Esophagus (tissue), 2 donors: ENCODE data around the gene KPNA1. TPM values are rescaled to one million over a fixed set of nuclear protein-coding genes. Genes with fewer than 3 reads are reported as not detected.

ENCODE experiments used
- H3K27ac ChIP-seq, 2 donors: one replicate each; pipeline ENCODE4 v1.5.1; 2013; ENCODE audit warnings: low read depth in 2 of 2, mild to moderate bottlenecking in 2 of 2, inconsistent platforms in 1 of 2, low read length in 1 of 2, moderate library complexity in 1 of 2
- H3K27me3 ChIP-seq, 2 donors: one replicate each; pipeline ENCODE4 v1.6.1; 2013; ENCODE audit warnings: low read length in 2 of 2, control low read depth in 1 of 2, mild to moderate bottlenecking in 1 of 2; ENCODE audit not compliant: insufficient read depth in 2 of 2, control insufficient read depth in 1 of 2
- H3K36me3 ChIP-seq, 2 donors: one replicate each; pipeline ENCODE4 v1.6.1; 2013; ENCODE audit warnings: low read length in 1 of 2; ENCODE audit not compliant: control insufficient read depth in 2 of 2, insufficient read depth in 2 of 2
- H3K4me1 ChIP-seq, 2 donors: one replicate each; pipeline ENCODE4 v1.6.1; 2013; ENCODE audit warnings: low read length in 1 of 2; ENCODE audit not compliant: control insufficient read depth in 2 of 2, insufficient read depth in 2 of 2
- H3K4me3 ChIP-seq, 2 donors: one replicate each; pipeline ENCODE4 v1.5.1; 2013; ENCODE audit warnings: low read length in 2 of 2, mild to moderate bottlenecking in 2 of 2, low read depth in 1 of 2, moderate library complexity in 1 of 2
- H3K9me3 ChIP-seq, 2 donors: one replicate each; pipeline ENCODE4 v1.6.1; 2013; ENCODE audit warnings: mild to moderate bottlenecking in 2 of 2, low read depth in 1 of 2, low read length in 1 of 2, moderate library complexity in 1 of 2; ENCODE audit not compliant: control insufficient read depth in 2 of 2, insufficient read depth in 1 of 2
- WGBS, 2 donors: extraction: QIAGEN DNeasy Blood & Tissue Kit; methylation state at CpG; one replicate each; pipeline ENCODE4 v1.1.7; 2013; 5-methylcytosine and 5-hydroxymethylcytosine counted together
- polyA plus RNA-seq, 2 donors: library from polyadenylated mRNA; stranded (reverse); fragments of 200-250 nt; gene quantifications; one replicate each; pipeline ENCODE4 v1.2.3, GENCODE V29; 2013
- donor health status: healthy with polysubstance abuse.
- donor health status: Bipolar disorder and iron deficiency.

Gene KPNA1
- polyA plus RNA-seq, 2 donors, result 8.5 to 13.9 TPM

DNA sequence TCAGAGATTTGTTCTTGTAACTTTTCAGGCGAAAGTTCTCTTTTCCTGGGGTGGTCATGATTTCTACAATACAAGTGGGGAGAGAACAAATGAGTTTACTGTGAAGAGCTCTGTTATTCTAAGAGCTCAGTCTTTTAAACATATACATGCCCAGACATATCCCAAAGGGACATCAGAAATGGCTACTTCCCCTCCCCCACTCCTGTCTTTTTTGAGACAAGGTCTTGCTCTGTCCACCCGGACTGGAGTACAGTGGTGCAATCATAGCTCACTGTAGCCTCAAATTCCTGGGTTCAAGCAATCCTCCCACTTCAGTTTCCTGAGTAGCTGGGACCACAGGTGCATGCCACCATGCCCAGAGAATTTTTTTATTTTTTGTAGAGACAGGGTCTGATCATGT, 18.2 kb downstream of the KPNA1 start:
- no peaks in the 10 kb centered on the region for H3K27me3 ChIP-seq
- H3K36me3 ChIP-seq, result peaks cover 0 to 3% of the 10 kb centered on the region in 2 donors
- H3K9me3 ChIP-seq, result no peaks in the 10 kb centered on the region
- 82 to 83% methylated on average over 2 of the region's 2 CpGs for WGBS, 2 donors
- peak overlapping the region in 1 of 2 donors; percentile 22 for H3K27ac ChIP-seq
- H3K4me3 ChIP-seq, result no peak overlapping the region
- H3K4me1 ChIP-seq, result no peaks in the 10 kb centered on the region

GRCh38 chr3:122493296-122493695, 21.4 kb downstream of the KPNA1 start:
- no peak overlapping the region for H3K27ac ChIP-seq
- H3K4me1 ChIP-seq, result no peaks in the 10 kb centered on the region
- peaks cover 0 to 3% of the 10 kb centered on the region in 2 donors for H3K36me3 ChIP-seq
- H3K27me3 ChIP-seq, result no peaks in the 10 kb centered on the region
- H3K9me3 ChIP-seq, result no peaks in the 10 kb centered on the region
- 88 to 90% methylated on average over 3 of the region's 3 CpGs for WGBS, 2 donors
- no peak overlapping the region for H3K4me3 ChIP-seq

DNA sequence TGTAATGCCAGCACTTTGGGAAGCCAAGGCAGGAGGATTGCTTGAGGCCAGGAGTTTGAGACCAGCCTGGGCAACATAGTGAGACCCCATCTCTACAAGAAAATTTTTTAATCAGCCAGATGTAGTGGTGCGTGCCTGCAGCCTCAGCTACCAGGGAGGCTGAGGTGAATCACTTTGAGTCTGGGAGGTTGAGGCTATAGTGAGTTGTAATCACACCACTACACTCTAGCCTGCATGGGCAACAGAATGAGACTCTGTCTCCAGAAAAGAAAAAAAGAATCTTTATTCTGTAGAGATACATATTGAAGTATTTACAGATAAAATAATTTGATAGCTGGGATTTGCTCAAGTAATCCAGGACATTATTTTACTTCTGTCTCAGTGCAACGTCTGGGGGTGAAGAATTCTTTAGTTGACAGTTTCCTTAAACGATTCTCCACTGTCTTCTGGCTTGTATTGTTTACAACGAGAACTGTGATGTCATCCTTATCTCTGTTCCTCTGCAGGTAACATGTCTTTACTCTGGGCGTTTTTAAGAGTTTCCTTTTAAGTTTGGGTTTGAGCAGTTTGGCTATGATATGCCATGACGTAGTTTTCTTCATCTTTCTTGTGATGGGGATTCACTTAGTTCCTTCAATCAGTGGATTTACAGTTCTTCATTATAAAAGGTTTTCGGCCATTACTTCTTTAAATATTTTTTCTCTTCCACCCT, 26.3 kb downstream of the KPNA1 start:
- Histone ChIP-seq H3K9me3 (no peaks in the 10 kb centered on the region), H3K27ac (no peak overlapping the region), H3K36me3 (peaks cover 0 to 3% of the 10 kb centered on the region in 2 donors), H3K4me3 (no peak overlapping the region), H3K4me1 (no peaks in the 10 kb centered on the region), H3K27me3 (no peaks in the 10 kb centered on the region)
- WGBS, 2 donors, result 72 to 74% methylated on average over 7 of the region's 7 CpGs

GRCh38 chr3:122484985-122485384, 29.8 kb downstream of the KPNA1 start:
- H3K4me1 ChIP-seq, result peaks cover 2 to 3% of the 10 kb centered on the region in 2 donors
- H3K4me3 ChIP-seq, result no peak overlapping the region
- no peak overlapping the region for H3K27ac ChIP-seq
- H3K36me3 ChIP-seq, result no peaks in the 10 kb centered on the region
- no peaks in the 10 kb centered on the region for H3K27me3 ChIP-seq
- WGBS, 2 donors, result 75 to 77% methylated on average over 5 of the region's 5 CpGs
- no peaks in the 10 kb centered on the region for H3K9me3 ChIP-seq

DNA sequence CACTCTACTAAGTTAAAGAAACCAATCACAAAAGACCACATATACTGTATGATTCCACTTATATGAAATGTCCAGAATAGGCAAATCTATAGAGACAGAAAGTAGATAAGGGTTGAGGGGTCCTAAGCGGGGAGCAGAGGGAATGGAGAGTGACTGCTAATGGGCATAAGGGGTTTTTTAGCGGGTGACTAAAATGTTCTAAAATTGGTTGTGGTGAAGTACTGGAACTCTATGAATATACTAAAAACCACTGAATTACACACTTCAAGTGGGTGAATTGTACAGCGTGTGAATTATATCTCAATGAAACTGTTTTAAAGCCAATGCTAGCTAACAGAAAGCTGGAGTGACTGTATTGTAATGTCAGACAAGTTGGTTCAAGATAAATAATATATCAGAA, 33.3 kb downstream of the KPNA1 start:
- Histone ChIP-seq H3K9me3 (no peaks in the 10 kb centered on the region), H3K36me3 (no peaks in the 10 kb centered on the region), H3K27me3 (no peaks in the 10 kb centered on the region), H3K4me1 (peaks cover 2 to 3% of the 10 kb centered on the region in 2 donors), H3K27ac (no peak overlapping the region), H3K4me3 (no peak overlapping the region)
- WGBS, 2 donors, result 92% methylated on average over 3 of the region's 3 CpGs

DNA sequence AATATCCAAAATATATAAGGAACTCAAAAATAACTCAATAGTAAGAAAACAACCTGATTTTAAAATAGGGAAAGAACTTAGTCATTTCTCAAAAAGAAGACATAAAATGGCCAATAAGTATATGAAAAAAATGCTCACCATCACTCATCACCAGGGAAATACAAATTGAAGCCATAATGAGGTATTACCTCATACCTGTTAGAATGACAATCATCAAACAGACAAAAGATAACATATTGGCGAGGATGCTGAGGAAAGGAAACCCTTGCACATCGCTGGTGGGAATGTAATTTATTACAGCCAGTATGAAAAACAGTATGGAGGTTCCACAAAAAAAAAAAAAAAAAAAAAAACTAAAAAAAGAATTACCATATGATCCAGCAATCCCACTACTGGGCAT, 38.2 kb downstream of the KPNA1 start:
- Histone ChIP-seq H3K27ac (no peak overlapping the region), H3K4me1 (no peaks in the 10 kb centered on the region), H3K9me3 (no peaks in the 10 kb centered on the region), H3K36me3 (no peaks in the 10 kb centered on the region), H3K4me3 (no peak overlapping the region), H3K27me3 (no peaks in the 10 kb centered on the region)
- WGBS, 2 donors, result 88 to 97% methylated on average over 2 of the region's 2 CpGs

- Histone ChIP-seq H3K4me3 (no peak overlapping the region), H3K27me3 (no peaks in the 10 kb centered on the region), H3K9me3 (no peaks in the 10 kb centered on the region), H3K36me3 (no peaks in the 10 kb centered on the region), H3K4me1 (no peaks in the 10 kb centered on the region), H3K27ac (no peak overlapping the region)
- WGBS, 2 donors, result 96 to 97% methylated on average over 2 of the region's 2 CpGs
Measured at GRCh38 chr3:122475316-122475715, 39.4 kb downstream of the KPNA1 start.

GRCh38 chr3:122469659-122470058, 45.1 kb downstream of the KPNA1 start:
- H3K27me3 ChIP-seq, result no peaks in the 10 kb centered on the region
- 61 to 68% methylated on average over 1 of the region's 1 CpG for WGBS, 2 donors

GRCh38 chr3:122468896-122469533, 45.7 kb downstream of the KPNA1 start:
- WGBS, 2 donors, result 67 to 84% methylated on average over 3 of the region's 3 CpGs
- Histone ChIP-seq H3K4me3 (no peak overlapping the region), H3K27me3 (no peaks in the 10 kb centered on the region), H3K9me3 (no peaks in the 10 kb centered on the region), H3K36me3 (no peaks in the 10 kb centered on the region), H3K4me1 (no peaks in the 10 kb centered on the region), H3K27ac (no peak overlapping the region)

More at GRCh38 chr3:122469659-122470058, 45.1 kb downstream of the KPNA1 start:
- no peak overlapping the region for H3K27ac ChIP-seq
- H3K4me3 ChIP-seq, result no peak overlapping the region
- no peaks in the 10 kb centered on the region for H3K9me3 ChIP-seq
- no peaks in the 10 kb centered on the region for H3K36me3 ChIP-seq
- H3K4me1 ChIP-seq, result no peaks in the 10 kb centered on the region
